Measurements from ENCODE around the gene MAPK10. TPM values are rescaled to one million over a fixed set of nuclear protein-coding genes. Genes with fewer than 3 reads are reported as not detected.

MAPK10 gene
- total RNA-seq, 3 donors from 2014 or later: 4.2 to 19.2 (median 4.9) TPM

DNA sequence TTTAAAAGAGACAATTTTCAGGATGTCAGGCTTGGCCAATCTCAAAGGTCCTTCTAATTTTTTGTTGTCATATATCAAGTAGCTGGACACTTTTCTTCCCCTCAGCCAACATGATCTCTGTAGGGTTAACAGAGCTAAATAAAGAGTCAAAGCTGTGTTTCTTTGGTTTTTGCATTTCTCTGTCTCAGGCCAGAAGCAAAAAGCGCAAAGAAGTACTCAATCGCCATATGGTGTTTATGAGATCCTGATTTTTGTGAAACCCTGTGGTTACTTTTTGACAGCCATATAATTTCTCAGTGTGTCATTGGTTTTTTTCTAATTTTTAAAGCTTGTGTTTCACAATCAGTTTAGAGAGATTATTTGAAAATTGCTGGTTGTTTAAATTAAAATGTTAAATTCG lies 111.9 kb downstream of the MAPK10 start:
- Histone ChIP-seq H3K9me3 (no peaks in the 10 kb centered on the region), H3K4me3 (no peak overlapping the region), H3K4me1 (ENCODE audit: low read depth) (no peaks in the 10 kb centered on the region), H3K36me3 (ENCODE audit: low read depth) (no peaks in the 10 kb centered on the region)
- TF ChIP-seq, protein P1, sequence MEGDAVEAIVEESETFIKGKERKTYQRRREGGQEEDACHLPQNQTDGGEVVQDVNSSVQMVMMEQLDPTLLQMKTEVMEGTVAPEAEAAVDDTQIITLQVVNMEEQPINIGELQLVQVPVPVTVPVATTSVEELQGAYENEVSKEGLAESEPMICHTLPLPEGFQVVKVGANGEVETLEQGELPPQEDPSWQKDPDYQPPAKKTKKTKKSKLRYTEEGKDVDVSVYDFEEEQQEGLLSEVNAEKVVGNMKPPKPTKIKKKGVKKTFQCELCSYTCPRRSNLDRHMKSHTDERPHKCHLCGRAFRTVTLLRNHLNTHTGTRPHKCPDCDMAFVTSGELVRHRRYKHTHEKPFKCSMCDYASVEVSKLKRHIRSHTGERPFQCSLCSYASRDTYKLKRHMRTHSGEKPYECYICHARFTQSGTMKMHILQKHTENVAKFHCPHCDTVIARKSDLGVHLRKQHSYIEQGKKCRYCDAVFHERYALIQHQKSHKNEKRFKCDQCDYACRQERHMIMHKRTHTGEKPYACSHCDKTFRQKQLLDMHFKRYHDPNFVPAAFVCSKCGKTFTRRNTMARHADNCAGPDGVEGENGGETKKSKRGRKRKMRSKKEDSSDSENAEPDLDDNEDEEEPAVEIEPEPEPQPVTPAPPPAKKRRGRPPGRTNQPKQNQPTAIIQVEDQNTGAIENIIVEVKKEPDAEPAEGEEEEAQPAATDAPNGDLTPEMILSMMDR (IDR thresholded peaks at IDR 0.05): no peak
- DNase-seq (no peak), ATAC-seq (no peak)
- intact Hi-C loops (cut with DNase I, micrococcal nuclease): no loop called here

DNA sequence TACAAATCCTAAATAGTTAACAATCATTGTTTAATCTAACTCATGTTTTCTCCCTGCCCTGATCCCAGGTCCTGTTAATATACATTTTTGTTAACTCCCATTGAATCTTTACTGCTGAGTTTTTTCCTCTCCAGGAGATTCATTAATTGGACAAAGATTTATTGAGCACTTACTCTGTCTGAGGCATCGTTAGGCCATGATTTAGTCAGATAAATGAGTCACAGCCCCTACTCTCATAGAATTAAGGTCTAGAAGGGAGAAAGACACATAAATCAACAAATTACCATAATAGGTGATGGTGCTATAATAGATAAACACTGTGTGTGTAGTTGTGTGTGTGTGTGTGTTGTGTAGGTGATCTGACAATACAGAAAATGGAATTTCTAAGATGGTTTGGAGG lies 112.5 kb downstream of the MAPK10 start:
- H3K4me1 ChIP-seq (ENCODE audit: low read depth): no peaks in the 10 kb centered on the region
- H3K9me3 ChIP-seq: no peaks in the 10 kb centered on the region
- intact Hi-C loops (cut with DNase I, micrococcal nuclease): no loop called here
- TF ChIP-seq, protein P1 (IDR thresholded peaks at IDR 0.05): no peak
- no peak for ATAC-seq
- H3K4me3 ChIP-seq: no peak overlapping the region
- no peak for DNase-seq
- no peaks in the 10 kb centered on the region for H3K36me3 ChIP-seq (ENCODE audit: low read depth)

DNA sequence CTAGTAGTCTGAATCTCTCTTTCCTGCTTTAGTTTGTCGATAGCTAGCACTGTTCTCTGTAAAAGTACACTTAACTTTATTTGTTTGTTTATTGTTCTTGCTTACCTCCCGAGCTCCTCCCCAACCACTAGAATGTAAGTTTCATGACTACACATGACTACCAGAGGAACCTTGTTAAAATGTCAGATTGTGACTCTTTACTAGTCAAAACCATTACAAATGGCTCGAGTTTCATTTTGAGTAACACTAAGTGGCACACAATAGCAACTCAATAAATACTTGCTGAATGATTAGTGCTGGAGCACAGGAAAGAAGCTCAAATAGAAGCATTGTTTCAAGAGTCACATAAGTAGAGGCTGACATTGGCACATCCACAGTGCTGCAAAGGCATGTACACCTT lies 116.1 kb downstream of the MAPK10 start:
- TF ChIP-seq, protein P1 (IDR thresholded peaks at IDR 0.05): no peak
- DNase-seq (no peak), ATAC-seq (no peak)
- intact Hi-C loops (cut with DNase I, micrococcal nuclease): no loop called here
- Histone ChIP-seq H3K4me3 (no peak overlapping the region), H3K9me3 (no peaks in the 10 kb centered on the region), H3K36me3 (ENCODE audit: low read depth) (no peaks in the 10 kb centered on the region), H3K4me1 (ENCODE audit: low read depth) (no peaks in the 10 kb centered on the region)

DNA sequence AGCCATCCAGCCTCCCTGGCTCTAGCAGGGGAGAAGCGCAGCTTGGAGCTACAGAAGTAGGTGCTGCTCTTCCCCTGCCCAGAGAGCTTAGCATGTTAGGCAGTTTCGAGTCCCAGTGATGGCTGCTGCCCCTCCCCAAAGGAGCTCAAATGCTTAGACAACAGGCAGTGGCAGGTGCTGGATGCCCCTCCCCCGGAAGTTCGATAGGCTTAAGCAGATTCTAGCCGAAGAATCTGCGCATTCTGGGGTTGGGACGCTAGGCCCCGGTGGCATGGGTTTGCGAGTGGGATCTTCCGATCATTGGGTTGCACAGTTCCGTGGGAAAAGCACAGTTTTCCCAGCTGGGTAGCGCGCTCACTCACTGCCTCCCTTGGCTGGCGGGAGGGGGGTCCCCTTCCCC lies 117.2 kb downstream of the MAPK10 start:
- ATAC-seq (no peak), DNase-seq (no peak)
- no peaks in the 10 kb centered on the region for H3K4me1 ChIP-seq (ENCODE audit: low read depth)
- TF ChIP-seq, protein P1 (IDR thresholded peaks at IDR 0.05): no peak
- intact Hi-C loops (cut with DNase I, micrococcal nuclease): no loop called here
- H3K36me3 ChIP-seq (ENCODE audit: low read depth): no peaks in the 10 kb centered on the region
- no peaks in the 10 kb centered on the region for H3K9me3 ChIP-seq
- H3K4me3 ChIP-seq: no peak overlapping the region

DNA sequence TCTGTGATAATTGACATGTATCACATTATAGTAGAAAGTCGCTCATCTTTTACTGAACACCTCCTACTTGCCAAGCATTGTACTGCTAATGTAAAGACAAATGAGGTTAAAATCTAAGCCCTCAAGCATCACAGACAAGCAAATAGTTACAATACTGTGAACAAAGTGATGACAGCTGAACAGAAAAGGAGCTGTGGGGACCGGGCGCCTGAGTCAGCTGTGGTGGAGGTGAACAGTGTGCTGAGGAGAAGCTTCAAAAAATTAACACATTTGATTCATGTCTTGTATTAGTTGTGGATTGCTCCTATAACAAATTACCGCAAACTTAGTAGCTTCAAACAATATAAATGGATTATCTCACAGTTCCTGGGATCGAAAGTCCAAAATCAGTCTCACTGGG lies 124.3 kb downstream of the MAPK10 start:
- Histone ChIP-seq H3K9me3 (no peaks in the 10 kb centered on the region), H3K4me3 (no peak overlapping the region), H3K36me3 (ENCODE audit: low read depth) (no peaks in the 10 kb centered on the region), H3K4me1 (ENCODE audit: low read depth) (no peaks in the 10 kb centered on the region)
- TF ChIP-seq, protein P1 (IDR thresholded peaks at IDR 0.05): no peak
- DNase-seq (no peak), ATAC-seq (no peak)
- intact Hi-C loops (cut with DNase I, micrococcal nuclease): no loop called here

DNA sequence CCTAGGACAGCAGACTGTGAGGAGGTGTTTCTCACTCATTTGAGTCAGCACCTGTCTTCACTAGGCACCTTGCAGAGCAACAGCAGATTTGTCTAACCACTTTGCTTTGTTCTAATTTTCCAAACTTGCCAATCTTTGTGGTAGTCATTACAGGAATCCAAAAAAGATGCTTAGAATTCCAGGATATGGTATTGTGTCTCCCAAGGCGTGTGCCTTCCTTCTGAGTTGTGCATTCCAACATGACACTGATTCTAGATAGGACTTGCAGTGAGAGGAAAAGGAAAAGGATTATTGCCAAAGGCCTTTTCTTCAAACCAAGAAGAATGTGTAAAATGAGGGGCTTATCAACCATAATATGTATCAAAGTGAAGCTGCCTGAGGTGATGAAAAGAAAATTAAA lies 126.2 kb downstream of the MAPK10 start:
- no peak for ATAC-seq
- no peaks in the 10 kb centered on the region for H3K9me3 ChIP-seq

More for the DNA sequence above, 126.2 kb downstream of the MAPK10 start:
- H3K4me1 ChIP-seq (ENCODE audit: low read depth): no peaks in the 10 kb centered on the region
- no peak overlapping the region for H3K4me3 ChIP-seq
- TF ChIP-seq, protein P1 (IDR thresholded peaks at IDR 0.05): no peak
- intact Hi-C loops (cut with DNase I, micrococcal nuclease): no loop called here
- DNase-seq: no peak
- H3K36me3 ChIP-seq (ENCODE audit: low read depth): no peaks in the 10 kb centered on the region
